Activated naive CD4-positive, alpha-beta T cell treated with anti-CD3 and anti-CD28 coated beads for 36 hours (primary cell): Measurements from ENCODE around the gene MAGI2. TPM values are rescaled to one million over a fixed set of nuclear protein-coding genes. Genes with fewer than 3 reads are reported as not detected.
A peak's percentile ranks its signal among the peaks of the same experiment; 100 is the strongest.
"Not testable (repeated sequence)": the region's sequence is repeated elsewhere in the genome, so short reads cannot be mapped to it uniquely, and the experiment has no call there.

Experiments
- CTCF ChIA-PET: fragments of 350-600 bp; sonication (Branson Sonifier 250); formaldehyde crosslinking; loops from one replicate; lab custom pipeline; 2021; ENCODE audit warnings: antibody characterized with exemption; lab: Charles Lee
- DNase-seq: peaks from one replicate; pipeline ENCODE4 v3.0.0-alpha.2; 2020
- H3K27ac Mint-ChIP-seq: one replicate; pipeline ENCODE4 v1.8.0; 2021; ENCODE audit warnings: mild to moderate bottlenecking, mixed read lengths
- H3K27me3 Mint-ChIP-seq: one replicate; pipeline ENCODE4 v1.8.0; 2021; ENCODE audit warnings: low read depth, mixed read lengths
- H3K36me3 Mint-ChIP-seq: one replicate; pipeline ENCODE4 v1.8.0; 2021; ENCODE audit warnings: low read depth, mixed read lengths
- H3K4me1 Mint-ChIP-seq: one replicate; pipeline ENCODE4 v1.8.0; 2021; ENCODE audit warnings: low read depth, mixed read lengths
- H3K4me3 Mint-ChIP-seq: one replicate; pipeline ENCODE4 v1.8.0; 2021; ENCODE audit warnings: mild to moderate bottlenecking, moderate library complexity, mixed read lengths
- H3K9me3 Mint-ChIP-seq: one replicate; pipeline ENCODE4 v1.8.0; 2021; ENCODE audit warnings: mixed read lengths
- intact Hi-C: fragments of 100-400 bp; cut with micrococcal nuclease; formaldehyde crosslinking; loops from one replicate; pipeline ENCODE4 v1.15.1; 2023
- total RNA-seq, 2 experiments: library from RNA; stranded (reverse); gene quantifications; one replicate each; pipeline ENCODE4 v1.2.3, GENCODE V29; 2021

The MAGI2 gene
- total RNA-seq, 2 experiments from 2014 or later: 0.07 to 0.19 TPM

DNA sequence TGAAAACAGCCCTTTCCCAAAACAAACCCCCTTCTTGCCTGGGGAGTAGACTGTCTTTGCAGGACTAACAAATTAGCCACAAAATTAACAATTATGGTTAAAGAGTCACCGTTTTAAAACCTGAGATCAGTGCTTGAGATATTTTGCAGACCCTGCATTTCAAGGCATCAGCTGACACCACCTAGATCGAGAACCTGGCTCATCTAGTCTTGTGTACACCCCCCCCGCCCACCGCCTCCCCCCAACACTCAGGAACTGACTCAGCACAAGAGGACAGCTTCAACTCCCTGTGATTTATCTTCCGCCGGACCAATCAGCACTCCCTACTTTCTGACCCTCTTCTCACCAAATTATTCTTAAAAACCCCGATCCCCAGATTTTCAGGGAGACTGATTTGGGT is 917.8 kb downstream of the MAGI2 start:
- CTCF ChIA-PET: interaction anchor here (0.5 kb wide), 1 partner anchor 9 kb away, joined by 3 read pairs; no protein-coding TSS in a partner anchor
- H3K36me3 Mint-ChIP-seq: no peaks in the 10 kb centered on the region
- no peak overlapping the region for H3K4me3 Mint-ChIP-seq
- intact Hi-C loops: no loop called here
- H3K27me3 Mint-ChIP-seq: no peaks in the 10 kb centered on the region
- no peaks in the 10 kb centered on the region for H3K4me1 Mint-ChIP-seq
- H3K27ac Mint-ChIP-seq: no peak overlapping the region
- DNase-seq: no peak
- peaks cover 6% of the 10 kb centered on the region for H3K9me3 Mint-ChIP-seq

DNA sequence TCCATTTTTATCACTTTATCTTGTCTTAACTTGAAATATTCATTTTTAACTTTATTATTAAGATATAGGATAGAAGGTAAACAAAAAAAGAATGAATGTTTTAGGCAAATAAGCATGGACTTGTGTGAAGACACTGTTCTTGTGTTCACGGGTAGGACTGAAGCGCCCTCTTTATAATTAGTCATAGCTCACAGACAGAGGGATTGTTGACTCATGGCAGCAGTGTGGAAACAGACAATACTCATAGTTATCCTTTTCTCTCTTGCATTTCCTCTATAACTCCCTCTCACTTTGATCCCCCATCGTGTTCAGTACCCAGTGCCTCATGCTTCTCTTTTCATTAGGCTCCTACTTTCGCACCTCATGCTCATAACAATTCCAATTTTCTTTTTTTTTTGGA is 923.1 kb downstream of the MAGI2 start:
- no peak overlapping the region for H3K4me3 Mint-ChIP-seq
- H3K36me3 Mint-ChIP-seq: no peaks in the 10 kb centered on the region
- intact Hi-C loops: no loop called here
- DNase-seq: no peak
- CTCF ChIA-PET: no interaction called here
- no peaks in the 10 kb centered on the region for H3K9me3 Mint-ChIP-seq
- H3K4me1 Mint-ChIP-seq: no peaks in the 10 kb centered on the region
- H3K27ac Mint-ChIP-seq: no peak overlapping the region
- no peaks in the 10 kb centered on the region for H3K27me3 Mint-ChIP-seq

DNA sequence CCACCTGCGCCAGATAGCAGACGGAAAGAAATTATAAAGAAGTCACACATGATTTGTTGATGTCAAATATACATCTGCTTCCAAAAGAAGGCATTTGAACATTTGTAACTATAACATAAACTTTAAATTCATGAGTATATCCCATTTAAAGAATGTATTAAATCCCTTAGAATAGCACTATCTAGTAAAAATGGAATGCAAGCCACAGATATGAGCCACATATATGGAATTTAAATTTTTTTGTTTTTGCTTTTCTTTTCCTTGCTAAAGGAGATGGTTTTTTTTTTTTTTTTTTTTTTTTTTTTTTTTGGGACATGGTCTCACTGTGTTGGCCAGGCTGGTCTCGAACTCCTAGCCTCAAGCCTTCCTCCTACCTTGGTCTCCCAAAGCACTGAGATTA is 924.1 kb downstream of the MAGI2 start:
- H3K4me1 Mint-ChIP-seq: no peaks in the 10 kb centered on the region
- H3K36me3 Mint-ChIP-seq: no peaks in the 10 kb centered on the region
- CTCF ChIA-PET: no interaction called here
- H3K27me3 Mint-ChIP-seq: no peaks in the 10 kb centered on the region
- intact Hi-C loops: no loop called here
- H3K27ac Mint-ChIP-seq: no peak overlapping the region
- no peak for DNase-seq
- H3K9me3 Mint-ChIP-seq: no peaks in the 10 kb centered on the region
- no peak overlapping the region for H3K4me3 Mint-ChIP-seq

DNA sequence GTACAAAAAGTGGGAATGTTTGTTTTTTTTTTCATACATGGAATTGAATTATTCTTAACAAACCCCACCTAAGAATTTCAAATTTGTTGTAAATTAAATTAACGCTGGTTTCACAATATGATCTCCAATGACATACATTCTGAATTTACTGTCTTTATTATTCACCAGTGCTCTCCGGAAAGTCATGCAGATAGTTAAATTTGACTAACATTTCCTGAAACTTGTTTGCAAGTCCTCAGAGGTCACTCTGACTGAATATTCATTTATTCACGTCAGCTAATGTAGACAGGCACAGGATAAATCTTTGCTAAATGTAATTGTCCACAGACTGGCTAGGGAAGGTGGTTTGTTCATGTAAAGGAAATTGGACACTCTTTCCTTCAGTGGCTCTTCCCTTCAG is 924.5 kb downstream of the MAGI2 start:
- Mint-ChIP-seq H3K4me3 (no peak overlapping the region), H3K4me1 (no peaks in the 10 kb centered on the region), H3K36me3 (no peaks in the 10 kb centered on the region), H3K27ac (no peak overlapping the region), H3K27me3 (no peaks in the 10 kb centered on the region), H3K9me3 (no peaks in the 10 kb centered on the region)
- intact Hi-C loops: no loop called here
- no peak for DNase-seq
- CTCF ChIA-PET: no interaction called here

DNA sequence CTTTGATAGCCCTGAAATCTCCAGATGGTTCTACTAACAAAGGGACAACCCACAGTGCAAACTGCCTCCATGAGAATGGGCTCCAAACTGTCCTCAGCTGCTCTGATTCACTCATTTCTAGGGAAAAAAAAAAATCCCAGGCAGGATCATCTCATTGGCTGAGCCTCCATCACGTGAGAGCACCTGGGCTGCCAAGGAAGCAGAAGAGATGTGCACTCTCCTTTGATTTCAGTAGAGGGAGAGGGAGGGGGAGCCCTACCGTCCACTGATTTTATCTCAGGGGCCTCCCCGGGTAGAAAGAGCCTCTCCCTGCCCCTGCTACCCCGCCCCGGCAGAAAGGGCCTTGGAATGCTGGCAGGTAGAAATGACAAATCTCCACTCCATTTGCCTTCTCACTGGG is 929.5 kb downstream of the MAGI2 start:
- no peak overlapping the region for H3K4me3 Mint-ChIP-seq
- peaks cover 2% of the 10 kb centered on the region for H3K27me3 Mint-ChIP-seq
- H3K4me1 Mint-ChIP-seq: no peaks in the 10 kb centered on the region
- no peaks in the 10 kb centered on the region for H3K36me3 Mint-ChIP-seq
- intact Hi-C loops: no loop called here
- H3K9me3 Mint-ChIP-seq: peaks cover 2% of the 10 kb centered on the region
- H3K27ac Mint-ChIP-seq: no peak overlapping the region
- CTCF ChIA-PET: no interaction called here
- DNase-seq: no peak

DNA sequence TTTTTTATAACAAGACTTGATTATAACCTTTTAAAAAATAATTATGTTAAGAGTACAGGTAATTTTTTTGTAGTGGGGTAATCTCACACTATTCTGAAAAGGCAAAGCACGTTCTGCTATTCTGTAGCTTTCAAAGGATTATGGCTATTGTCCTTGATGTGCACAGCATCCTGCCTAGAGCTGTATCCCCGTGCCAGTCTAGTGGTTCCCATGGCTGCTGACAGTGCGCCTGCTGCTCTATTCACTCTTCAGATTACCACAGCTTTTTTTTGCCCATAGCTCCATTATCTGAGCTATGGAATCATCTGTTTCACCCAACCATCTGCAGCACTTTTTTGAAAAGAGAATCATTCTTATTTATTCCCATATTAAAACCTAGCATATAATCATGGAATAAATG is 931.5 kb downstream of the MAGI2 start:
- no peak for DNase-seq
- Mint-ChIP-seq H3K4me1 (no peaks in the 10 kb centered on the region), H3K27me3 (peaks cover 2% of the 10 kb centered on the region), H3K27ac (no peak overlapping the region), H3K4me3 (no peak overlapping the region), H3K9me3 (peaks cover 3% of the 10 kb centered on the region), H3K36me3 (no peaks in the 10 kb centered on the region)
- CTCF ChIA-PET: no interaction called here
- intact Hi-C loops: no loop called here

DNA sequence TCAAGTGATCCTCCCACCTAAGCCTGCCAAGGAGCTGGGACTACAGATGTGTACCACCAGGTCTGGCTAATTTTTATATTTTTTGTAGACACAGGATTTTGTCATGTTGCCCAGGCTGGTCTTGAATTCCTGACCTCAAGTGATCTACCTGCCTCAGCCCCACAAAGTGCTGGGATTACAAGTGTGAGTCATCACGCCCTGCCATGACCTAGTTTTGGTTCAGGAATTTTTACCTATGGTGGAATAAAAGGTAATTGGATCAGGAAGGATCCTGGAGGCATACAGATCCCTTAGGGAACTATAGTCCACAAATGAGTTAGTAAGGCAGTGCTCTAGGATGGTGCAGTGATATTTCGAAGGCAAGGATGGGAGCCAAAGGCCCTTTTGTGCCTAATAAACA is 937.0 kb downstream of the MAGI2 start:
- intact Hi-C loops: no loop called here
- CTCF ChIA-PET: no interaction called here

DNA sequence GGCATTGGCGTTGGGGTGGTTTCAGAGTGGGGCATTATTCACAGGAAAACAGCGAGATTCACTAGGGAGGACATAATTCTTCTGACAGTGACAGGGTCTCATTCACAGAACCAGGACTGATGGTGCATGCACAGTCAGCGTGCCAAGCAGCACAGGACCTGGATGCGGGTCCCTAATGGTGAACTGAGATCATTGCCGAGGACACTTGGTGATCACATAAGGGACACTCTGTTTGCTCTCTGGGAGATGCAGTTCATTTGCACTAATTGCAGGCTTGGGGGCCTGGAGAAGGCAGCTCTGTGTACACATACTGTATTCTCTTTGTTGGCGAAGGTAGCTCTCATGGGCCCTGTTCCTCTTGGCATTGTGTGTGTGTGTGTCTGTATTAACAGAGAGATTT is 938.8 kb downstream of the MAGI2 start:
- CTCF ChIA-PET: no interaction called here
- H3K27me3 Mint-ChIP-seq: no peaks in the 10 kb centered on the region
- H3K36me3 Mint-ChIP-seq: no peaks in the 10 kb centered on the region
- H3K9me3 Mint-ChIP-seq: peaks cover 1% of the 10 kb centered on the region
- H3K27ac Mint-ChIP-seq: no peak overlapping the region
- no peak for DNase-seq
- intact Hi-C loops: no loop called here
- H3K4me1 Mint-ChIP-seq: no peaks in the 10 kb centered on the region
- H3K4me3 Mint-ChIP-seq: no peak overlapping the region

More for the DNA sequence above, 937.0 kb downstream of the MAGI2 start:
- Mint-ChIP-seq H3K27ac (no peak overlapping the region), H3K4me3 (no peak overlapping the region), H3K9me3 (peaks cover 1% of the 10 kb centered on the region), H3K27me3 (no peaks in the 10 kb centered on the region), H3K4me1 (no peaks in the 10 kb centered on the region), H3K36me3 (no peaks in the 10 kb centered on the region)
- DNase-seq: no peak

DNA sequence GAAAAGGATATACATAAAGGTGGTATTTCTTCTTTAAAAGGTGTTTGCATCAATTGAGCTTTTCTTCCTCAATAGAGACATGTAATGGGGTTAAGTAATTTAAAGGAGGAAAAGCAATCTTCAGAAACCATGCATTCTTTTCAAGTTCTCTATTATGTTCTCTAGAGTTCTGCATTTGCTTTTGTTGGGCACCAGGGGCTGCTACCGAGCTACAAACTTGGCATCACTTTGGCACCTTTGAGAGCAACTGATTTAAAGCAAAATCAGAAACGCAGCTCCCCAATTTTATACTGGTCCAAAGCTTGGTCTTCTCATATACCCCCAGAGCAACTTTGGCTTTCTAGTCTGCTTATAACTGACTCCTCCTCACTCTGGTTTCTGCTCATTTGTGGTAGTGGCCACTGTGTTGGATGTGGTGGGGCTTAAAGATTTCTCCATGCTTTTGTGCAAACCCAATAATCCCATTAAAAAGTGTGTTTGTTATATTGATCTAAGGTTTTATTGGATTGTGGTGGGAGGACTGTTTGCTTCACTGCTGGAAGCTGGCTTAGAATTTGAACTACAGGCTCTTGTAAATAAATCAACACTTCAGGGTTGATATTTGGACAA is 942.8 kb downstream of the MAGI2 start:
- H3K4me3 Mint-ChIP-seq: no peak overlapping the region
- no peak overlapping the region for H3K27ac Mint-ChIP-seq
- no peaks in the 10 kb centered on the region for H3K9me3 Mint-ChIP-seq
- intact Hi-C loops: loop anchor here (2.0 kb wide), 1 partner anchor 666 kb away; no protein-coding TSS in a partner anchor
- no peaks in the 10 kb centered on the region for H3K36me3 Mint-ChIP-seq
- CTCF ChIA-PET: no interaction called here
- H3K27me3 Mint-ChIP-seq: no peaks in the 10 kb centered on the region
- peak; percentile 15 for DNase-seq
- H3K4me1 Mint-ChIP-seq: no peaks in the 10 kb centered on the region

DNA sequence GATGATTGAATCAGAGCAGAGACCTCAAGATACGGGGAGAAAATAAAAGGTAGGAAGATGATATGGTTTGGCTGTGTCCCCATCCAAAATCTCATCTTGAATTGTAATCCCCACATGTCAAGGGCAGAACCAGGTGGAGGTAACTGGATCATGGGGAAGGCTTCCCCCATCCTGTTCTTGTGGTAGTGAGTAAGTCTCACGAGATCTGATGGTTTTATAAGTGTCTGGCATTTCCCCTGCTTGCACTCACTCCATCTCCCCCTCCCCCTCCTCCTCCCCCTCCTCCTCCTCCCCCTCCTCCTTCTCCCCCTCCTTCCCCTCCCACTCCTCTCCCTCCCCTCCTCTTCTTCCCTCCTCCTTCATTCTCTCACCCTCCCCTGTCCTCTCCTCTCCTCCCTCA is 950.2 kb downstream of the MAGI2 start:
- H3K27ac Mint-ChIP-seq, intact Hi-C loops: not testable (repeated sequence)

DNA sequence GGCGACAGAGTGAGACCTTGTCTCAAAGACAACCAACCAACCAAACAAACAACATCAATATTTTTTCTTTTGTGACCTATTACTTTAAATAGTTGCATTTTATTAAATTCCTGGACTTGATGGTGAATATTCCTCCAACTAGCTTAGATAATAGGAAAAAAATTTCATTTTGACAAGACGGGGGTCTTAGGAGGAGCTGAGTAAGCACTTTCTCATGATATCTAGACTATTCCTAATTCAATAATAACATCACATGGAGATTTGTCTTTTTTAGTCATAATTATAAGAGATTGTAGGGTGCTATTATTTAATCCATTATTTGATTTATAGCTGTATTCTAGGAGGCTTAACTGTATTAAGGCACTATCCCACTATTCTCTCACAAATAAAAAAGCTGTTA is 952.4 kb downstream of the MAGI2 start:
- no peak overlapping the region for H3K27ac Mint-ChIP-seq
- H3K4me3 Mint-ChIP-seq: no peak overlapping the region
- peaks cover 3% of the 10 kb centered on the region for H3K9me3 Mint-ChIP-seq
- no peaks in the 10 kb centered on the region for H3K4me1 Mint-ChIP-seq
- CTCF ChIA-PET: no interaction called here
- no peaks in the 10 kb centered on the region for H3K27me3 Mint-ChIP-seq
- intact Hi-C loops: no loop called here
- no peaks in the 10 kb centered on the region for H3K36me3 Mint-ChIP-seq
- no peak for DNase-seq

More for the DNA sequence above, 950.2 kb downstream of the MAGI2 start:
- H3K4me1 Mint-ChIP-seq, H3K36me3 Mint-ChIP-seq, H3K27me3 Mint-ChIP-seq, H3K9me3 Mint-ChIP-seq, H3K4me3 Mint-ChIP-seq, DNase-seq, CTCF ChIA-PET: not testable (repeated sequence)

DNA sequence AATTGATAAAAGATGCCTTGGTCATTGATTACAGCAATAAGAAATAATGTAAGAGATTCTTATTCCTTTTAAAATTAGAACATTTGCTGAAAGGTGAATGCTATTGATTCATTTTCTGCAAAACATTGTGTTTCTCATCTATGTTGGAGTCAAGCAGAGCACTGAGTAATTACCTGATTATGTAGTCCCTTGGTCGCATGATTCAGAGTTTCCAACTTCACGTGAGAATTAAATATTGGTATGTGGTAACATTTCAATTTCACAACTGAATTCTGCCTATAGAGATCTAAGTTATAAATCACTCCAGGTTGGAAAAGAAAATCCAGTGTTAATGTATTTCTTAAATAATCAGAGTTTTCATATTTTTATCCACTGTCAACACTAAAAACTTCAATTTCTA is 953.5 kb downstream of the MAGI2 start:
- no peak for DNase-seq
- Mint-ChIP-seq H3K4me1 (no peaks in the 10 kb centered on the region), H3K9me3 (peaks cover 3% of the 10 kb centered on the region), H3K36me3 (no peaks in the 10 kb centered on the region), H3K27me3 (no peaks in the 10 kb centered on the region), H3K4me3 (no peak overlapping the region), H3K27ac (no peak overlapping the region)
- intact Hi-C loops: no loop called here
- CTCF ChIA-PET: no interaction called here

DNA sequence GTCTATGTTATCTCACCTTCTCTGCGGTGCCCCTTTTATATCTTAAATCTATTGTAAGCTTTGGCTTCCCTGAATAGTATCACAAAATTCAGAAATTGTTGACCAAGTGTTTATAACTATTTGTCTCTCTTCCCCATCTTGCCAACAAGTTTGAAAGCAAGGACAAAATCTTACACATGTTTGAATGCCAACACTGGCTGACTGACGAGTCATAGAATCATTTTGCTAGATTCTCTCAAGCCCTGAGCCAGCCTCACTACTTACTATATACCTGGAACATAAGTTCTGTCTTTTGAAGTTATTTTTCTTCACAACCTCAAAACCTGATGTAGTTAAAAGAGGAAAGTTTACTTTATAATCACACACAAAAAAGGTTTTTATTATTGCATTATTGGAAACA is 954.2 kb downstream of the MAGI2 start:
- no peaks in the 10 kb centered on the region for H3K27me3 Mint-ChIP-seq
- no peak overlapping the region for H3K27ac Mint-ChIP-seq
- peaks cover 3% of the 10 kb centered on the region for H3K9me3 Mint-ChIP-seq
- H3K4me3 Mint-ChIP-seq: no peak overlapping the region
- CTCF ChIA-PET: no interaction called here
- H3K4me1 Mint-ChIP-seq: no peaks in the 10 kb centered on the region
- H3K36me3 Mint-ChIP-seq: no peaks in the 10 kb centered on the region
- intact Hi-C loops: no loop called here
- DNase-seq: no peak
